ENCODE results near the gene KIF3C.

- TF ChIP-seq CBX8 (IDR thresholded peaks at IDR 0.05; ENCODE audit: borderline replicate concordance, low read depth, low read length) (no peak), CTCF (IDR thresholded peaks at IDR 0.05; ENCODE audit: control extremely low read depth in 1 of 3, insufficient read depth in 1 of 3, low read depth in 1 of 3, low read length in 3 of 3) (no peak), KDM5A (IDR thresholded peaks at IDR 0.05; ENCODE audit: low read length) (no peak), SP1 (IDR thresholded peaks at IDR 0.05; ENCODE audit: low read depth, low read length) (no peak), BRCA1 (IDR thresholded peaks at IDR 0.05; ENCODE audit: low read depth, low read length) (no peak), SIN3A (conservative IDR thresholded peaks at IDR 0.05 in 1 of 2, IDR thresholded peaks at IDR 0.05 in 1 of 2; ENCODE audit: low read depth in 1 of 2, low read length in 2 of 2) (no peak), EP300 (IDR thresholded peaks at IDR 0.05; ENCODE audit: borderline replicate concordance in 1 of 2, low read depth in 2 of 2, low read length in 2 of 2) (no peak), POLR2A (IDR thresholded peaks at IDR 0.05; ENCODE audit: control extremely low read depth in 1 of 2, low read depth in 2 of 2, low read length in 2 of 2) (no peak), ATF3 (IDR thresholded peaks at IDR 0.05; ENCODE audit: insufficient read depth, low read depth, low read length) (no peak), RBBP5 (IDR thresholded peaks at IDR 0.05; ENCODE audit: borderline replicate concordance, low read depth, low read length) (no peak)
Measured at GRCh38 chr2:26009567-26009963, 27.3 kb upstream of the KIF3C start.

All from H1 (cell line).